GM23338 (cell line): Measurements from ENCODE around the gene LCTL.

ENCODE experiments used
- CTCF ChIP-seq, 2 experiments: fragments of 200-600 bp in 1 of 2; sonication (generic) in 1 of 2; conservative IDR thresholded peaks; 2 replicates each; pipeline versions ENCODE4 v1.5.1 to v1.6.1; 2016 to 2017; ENCODE audit warnings: antibody characterized with exemption in 2 of 2, low read depth in 2 of 2, mild to moderate bottlenecking in 2 of 2, moderate library complexity in 1 of 2
- EZH2phosphoT487 ChIP-seq: fragments of 200-600 bp; sonication (generic); IDR thresholded peaks from one replicate; pipeline ENCODE4 v1.8.1; 2018; ENCODE audit warnings: antibody characterized with exemption; ENCODE audit not compliant: unreplicated experiment

GRCh38 chr15:66587020-66587419 is 21.2 kb upstream of the LCTL start:
- TF ChIP-seq CTCF (conservative IDR thresholded peaks at IDR 0.05; ENCODE audit: low read depth in 2 of 2) (no peak), EZH2phosphoT487 (no peak)
